K562 (cell line): ENCODE measurements around the gene EIF5. TPM values are rescaled to one million over a fixed set of nuclear protein-coding genes. Genes with fewer than 3 reads are reported as not detected.
A peak's percentile ranks its signal among the peaks of the same experiment; 100 is the strongest.

Experiments
- CREM ChIP-seq: IDR thresholded peaks from 2 replicates; pipeline ENCODE4 v1.6.1; 2014; ENCODE audit warnings: antibody characterized with exemption, low read depth
- ELF1 ChIP-seq: fragments of 200-800 bp; sonication (Bioruptor generic); IDR thresholded peaks from 2 replicates; pipeline ENCODE4 v1.6.1; 2016; ENCODE audit warnings: missing genetic modification characterization, missing compliant biosample characterization
- GTF2F1 ChIP-seq: IDR thresholded peaks from 2 replicates; pipeline ENCODE4 v1.6.1; 2011; ENCODE audit warnings: low read depth, low read length, improper control_type of control experiment
- HIVEP1 ChIP-seq: fragments of 250-450 bp; sonication (Bioruptor Pico); IDR thresholded peaks from 2 replicates; pipeline ENCODE4 v1.4.0; 2020; ENCODE audit warnings: mild to moderate bottlenecking
- PCBP1 ChIP-seq: fragments of 200-400 bp; formaldehyde crosslinking; IDR thresholded peaks from 2 replicates; pipeline ENCODE4 v1.6.1; 2018; ENCODE audit warnings: mild to moderate bottlenecking, low read depth, low read length; ENCODE audit not compliant: poor library complexity, severe bottlenecking
- PRMT5 ChIP-seq: sonication (generic); formaldehyde crosslinking; IDR thresholded peaks from 2 replicates; pipeline ENCODE4 v1.5.0; 2020; ENCODE audit warnings: missing genetic modification reagents
- SAFB ChIP-seq: fragments of 200-400 bp; formaldehyde crosslinking; IDR thresholded peaks from 2 replicates; pipeline ENCODE4 v1.6.1; 2017; ENCODE audit warnings: low read depth, low read length, borderline replicate concordance
- SLC30A9 ChIP-seq: fragments of 250-450 bp; sonication (Bioruptor Pico); IDR thresholded peaks from 2 replicates; pipeline ENCODE4 v1.8.0; 2022; ENCODE audit warnings: mild to moderate bottlenecking, moderate library complexity
- SOX6 ChIP-seq: fragments of 450-650 bp; IDR thresholded peaks from 2 replicates; pipeline ENCODE4 v1.6.1; 2014; ENCODE audit warnings: mild to moderate bottlenecking
- ZNF316 ChIP-seq: fragments of 450-650 bp; IDR thresholded peaks from 2 replicates; pipeline ENCODE4 v1.6.1; 2016
- ZNF408 ChIP-seq: fragments of 250-450 bp; sonication (Bioruptor Pico); IDR thresholded peaks from 2 replicates; pipeline ENCODE4 v1.4.0; 2020; ENCODE audit warnings: low read depth, mild to moderate bottlenecking, moderate library complexity
- ZNF696 ChIP-seq: fragments of 250-450 bp; sonication (Bioruptor Pico); conservative IDR thresholded peaks from 2 replicates; pipeline ENCODE4 v1.4.0; 2020; ENCODE audit warnings: mild to moderate bottlenecking, moderate library complexity
- polyA plus RNA-seq, 8 experiments: library from polyadenylated mRNA; depleted of rRNA in 4 of 8; stranded (reverse) in 5 of 8; unstranded in 3 of 8; fragments of >200 nt; fragmentation: Nextera tagmentation in 2 of 8; fragmentation: Illumina TruSeq in 1 of 8; extraction: Ambion mirVana in 2 of 8; extraction: Trizol in 1 of 8; gene quantifications; 2 replicates each; pipeline versions ENCODE4 v1.2.1 to v1.2.3, GENCODE V29; 2011 to 2014; ENCODE audit warnings: inconsistent platforms in 1 of 8, missing spikeins in 1 of 8
- total RNA-seq, 7 experiments: library from RNA; depleted of rRNA in 6 of 7; stranded (reverse); fragments of >200 nt in 6 of 7; fragmentation: Illumina TruSeq in 2 of 7; extraction: Trizol in 2 of 7; gene quantifications; 2 replicates each; pipeline versions ENCODE4 v1.2.1 to v1.2.3, GENCODE V29; 2011 to 2021; ENCODE audit warnings: low replicate concordance in 1 of 7
- TF ChIP-seq, protein P1 (sequence below): fragments of 450-650 bp; IDR thresholded peaks from 2 replicates; pipeline ENCODE4 v1.7.1; 2018; ENCODE audit warnings: mild to moderate bottlenecking, low read depth; ENCODE audit not compliant: partially characterized antibody
- TF ChIP-seq, protein P2 (sequence below), 2 experiments: fragments of 450-650 bp in 1 of 2; sonication (generic) in 1 of 2; formaldehyde crosslinking in 1 of 2; IDR thresholded peaks; 2 replicates each; pipeline versions ENCODE4 v1.7.1 to v1.9.0; 2016 to 2022; ENCODE audit warnings: inconsistent platforms in 1 of 2, mild to moderate bottlenecking in 1 of 2, missing genetic modification reagents in 1 of 2
- TF ChIP-seq, protein P3 (sequence below): fragments of 450-650 bp; formaldehyde crosslinking; IDR thresholded peaks from 2 replicates; pipeline ENCODE4 v1.4.0; 2022; ENCODE audit warnings: missing genetic modification characterization

EIF5 gene
- total and polyA plus RNA-seq, 9 of the 15 experiments (the other 6 are each of a cell fraction or from before 2014, with no cell fraction given) = 92.7 to 442 (median 190) TPM

DNA sequence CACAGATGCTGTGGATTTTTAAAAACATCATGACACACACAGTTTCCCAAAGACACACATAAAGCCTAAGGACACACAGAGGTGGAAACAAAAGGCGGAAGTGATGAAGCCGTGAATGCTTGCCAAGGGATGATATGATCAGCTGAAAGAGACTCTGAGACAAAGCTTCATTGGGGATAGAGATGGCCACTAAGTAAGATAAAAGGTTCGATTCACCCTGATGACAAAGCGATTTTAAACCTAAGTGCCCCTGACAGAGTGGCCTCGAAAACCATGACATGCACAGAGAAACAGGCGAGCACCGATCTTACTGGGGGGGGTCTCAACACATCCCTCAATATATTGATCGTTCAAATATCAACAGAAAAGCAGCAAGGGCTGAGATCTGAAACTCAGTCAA, 20.3 kb upstream of the EIF5 start (continued):
- peak; percentile 99 for TF ChIP-seq SOX6
- TF ChIP-seq, protein P1, sequence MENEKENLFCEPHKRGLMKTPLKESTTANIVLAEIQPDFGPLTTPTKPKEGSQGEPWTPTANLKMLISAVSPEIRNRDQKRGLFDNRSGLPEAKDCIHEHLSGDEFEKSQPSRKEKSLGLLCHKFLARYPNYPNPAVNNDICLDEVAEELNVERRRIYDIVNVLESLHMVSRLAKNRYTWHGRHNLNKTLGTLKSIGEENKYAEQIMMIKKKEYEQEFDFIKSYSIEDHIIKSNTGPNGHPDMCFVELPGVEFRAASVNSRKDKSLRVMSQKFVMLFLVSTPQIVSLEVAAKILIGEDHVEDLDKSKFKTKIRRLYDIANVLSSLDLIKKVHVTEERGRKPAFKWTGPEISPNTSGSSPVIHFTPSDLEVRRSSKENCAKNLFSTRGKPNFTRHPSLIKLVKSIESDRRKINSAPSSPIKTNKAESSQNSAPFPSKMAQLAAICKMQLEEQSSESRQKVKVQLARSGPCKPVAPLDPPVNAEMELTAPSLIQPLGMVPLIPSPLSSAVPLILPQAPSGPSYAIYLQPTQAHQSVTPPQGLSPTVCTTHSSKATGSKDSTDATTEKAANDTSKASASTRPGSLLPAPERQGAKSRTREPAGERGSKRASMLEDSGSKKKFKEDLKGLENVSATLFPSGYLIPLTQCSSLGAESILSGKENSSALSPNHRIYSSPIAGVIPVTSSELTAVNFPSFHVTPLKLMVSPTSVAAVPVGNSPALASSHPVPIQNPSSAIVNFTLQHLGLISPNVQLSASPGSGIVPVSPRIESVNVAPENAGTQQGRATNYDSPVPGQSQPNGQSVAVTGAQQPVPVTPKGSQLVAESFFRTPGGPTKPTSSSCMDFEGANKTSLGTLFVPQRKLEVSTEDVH = no peak
- TF ChIP-seq, protein P2, sequence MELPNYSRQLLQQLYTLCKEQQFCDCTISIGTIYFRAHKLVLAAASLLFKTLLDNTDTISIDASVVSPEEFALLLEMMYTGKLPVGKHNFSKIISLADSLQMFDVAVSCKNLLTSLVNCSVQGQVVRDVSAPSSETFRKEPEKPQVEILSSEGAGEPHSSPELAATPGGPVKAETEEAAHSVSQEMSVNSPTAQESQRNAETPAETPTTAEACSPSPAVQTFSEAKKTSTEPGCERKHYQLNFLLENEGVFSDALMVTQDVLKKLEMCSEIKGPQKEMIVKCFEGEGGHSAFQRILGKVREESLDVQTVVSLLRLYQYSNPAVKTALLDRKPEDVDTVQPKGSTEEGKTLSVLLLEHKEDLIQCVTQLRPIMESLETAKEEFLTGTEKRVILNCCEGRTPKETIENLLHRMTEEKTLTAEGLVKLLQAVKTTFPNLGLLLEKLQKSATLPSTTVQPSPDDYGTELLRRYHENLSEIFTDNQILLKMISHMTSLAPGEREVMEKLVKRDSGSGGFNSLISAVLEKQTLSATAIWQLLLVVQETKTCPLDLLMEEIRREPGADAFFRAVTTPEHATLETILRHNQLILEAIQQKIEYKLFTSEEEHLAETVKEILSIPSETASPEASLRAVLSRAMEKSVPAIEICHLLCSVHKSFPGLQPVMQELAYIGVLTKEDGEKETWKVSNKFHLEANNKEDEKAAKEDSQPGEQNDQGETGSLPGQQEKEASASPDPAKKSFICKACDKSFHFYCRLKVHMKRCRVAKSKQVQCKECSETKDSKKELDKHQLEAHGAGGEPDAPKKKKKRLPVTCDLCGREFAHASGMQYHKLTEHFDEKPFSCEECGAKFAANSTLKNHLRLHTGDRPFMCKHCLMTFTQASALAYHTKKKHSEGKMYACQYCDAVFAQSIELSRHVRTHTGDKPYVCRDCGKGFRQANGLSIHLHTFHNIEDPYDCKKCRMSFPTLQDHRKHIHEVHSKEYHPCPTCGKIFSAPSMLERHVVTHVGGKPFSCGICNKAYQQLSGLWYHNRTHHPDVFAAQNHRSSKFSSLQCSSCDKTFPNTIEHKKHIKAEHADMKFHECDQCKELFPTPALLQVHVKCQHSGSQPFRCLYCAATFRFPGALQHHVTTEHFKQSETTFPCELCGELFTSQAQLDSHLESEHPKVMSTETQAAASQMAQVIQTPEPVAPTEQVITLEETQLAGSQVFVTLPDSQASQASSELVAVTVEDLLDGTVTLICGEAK (IDR thresholded peaks at IDR 0.05) = 0 out of 2 replicates have a peak, but pooled peaks have one; percentile 31
- TF ChIP-seq, protein P2 (CRISPR knock-in tag; IDR thresholded peaks at IDR 0.05) = no peak
- TF ChIP-seq CREM = peak; percentile 40; the same call in 1 of the 2 replicates
- peak; percentile 79 for TF ChIP-seq ZNF316
- TF ChIP-seq, protein P3, sequence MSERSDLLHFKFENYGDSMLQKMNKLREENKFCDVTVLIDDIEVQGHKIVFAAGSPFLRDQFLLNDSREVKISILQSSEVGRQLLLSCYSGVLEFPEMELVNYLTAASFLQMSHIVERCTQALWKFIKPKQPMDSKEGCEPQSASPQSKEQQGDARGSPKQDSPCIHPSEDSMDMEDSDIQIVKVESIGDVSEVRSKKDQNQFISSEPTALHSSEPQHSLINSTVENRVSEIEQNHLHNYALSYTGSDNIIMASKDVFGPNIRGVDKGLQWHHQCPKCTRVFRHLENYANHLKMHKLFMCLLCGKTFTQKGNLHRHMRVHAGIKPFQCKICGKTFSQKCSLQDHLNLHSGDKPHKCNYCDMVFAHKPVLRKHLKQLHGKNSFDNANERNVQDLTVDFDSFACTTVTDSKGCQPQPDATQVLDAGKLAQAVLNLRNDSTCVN (CRISPR knock-in tag) = no peak
- no peak for TF ChIP-seq SAFB
- TF ChIP-seq ZNF696 (CRISPR knock-in tag) = no peak
- no peak for TF ChIP-seq SLC30A9 (CRISPR knock-in tag)
- no peak for TF ChIP-seq PCBP1
- no peak for TF ChIP-seq HIVEP1 (CRISPR knock-in tag)
- TF ChIP-seq PRMT5 (CRISPR knock-in tag) = no peak
- TF ChIP-seq ZNF408 (CRISPR knock-in tag) = no peak
- TF ChIP-seq GTF2F1 = no peak
- TF ChIP-seq ELF1 = peak; percentile 69
